GM19395 (cell line): Measurements from ENCODE around the gene MYO9A.
"Not testable (repeated sequence)": the region's sequence is repeated elsewhere in the genome, so short reads cannot be mapped to it uniquely, and the experiment has no call there.

Experiments used
- ATAC-seq: cut with Tn5 transposase; IDR thresholded peaks from one replicate; pipeline ENCODE4 v1.9.1; 2021; ENCODE audit warnings: mild to moderate bottlenecking, moderate library complexity; ENCODE audit not compliant: unreplicated experiment

The MYO9A gene

DNA sequence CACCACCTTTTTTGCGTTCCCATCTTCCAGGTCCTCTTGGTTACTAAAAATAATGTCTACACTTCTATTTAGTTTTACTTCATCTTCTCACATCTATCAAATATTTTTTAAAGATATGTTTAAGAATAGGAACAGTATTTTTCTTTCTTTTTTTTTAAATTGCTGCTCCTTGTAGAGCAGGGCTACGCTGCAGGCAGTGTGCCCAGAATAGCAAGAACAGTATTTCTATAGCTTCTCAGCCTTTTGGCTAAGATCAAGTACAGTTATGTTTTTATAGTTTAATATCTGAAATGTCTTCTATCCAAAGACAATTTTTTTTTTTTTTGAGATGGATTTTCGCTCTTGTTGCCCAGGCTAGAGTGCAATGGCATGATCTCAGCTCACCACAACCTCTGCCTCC, 73.0 kb downstream of the MYO9A start:
- no peak for ATAC-seq

GRCh38 chr15:72042865-72043264, 75.1 kb downstream of the MYO9A start:
- no peak for ATAC-seq

DNA sequence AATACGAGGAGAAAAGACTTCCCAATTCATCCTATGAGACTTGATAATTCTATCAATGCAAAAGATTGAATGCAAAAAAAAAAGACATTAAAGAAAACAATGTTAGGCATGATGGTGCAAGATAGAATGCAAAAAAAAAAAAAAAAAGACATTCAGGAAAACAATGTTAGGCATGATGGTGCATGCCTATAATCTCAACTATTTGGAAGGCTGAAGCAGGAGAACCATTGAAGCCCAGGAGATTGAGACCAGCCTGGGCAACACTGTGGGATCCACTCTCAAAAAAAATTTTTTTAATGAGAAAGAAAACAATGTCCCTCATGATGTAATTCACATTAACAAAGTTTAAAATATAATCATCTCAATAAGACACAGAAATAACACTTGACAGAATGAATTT, 75.9 kb downstream of the MYO9A start:
- ATAC-seq: no peak

DNA sequence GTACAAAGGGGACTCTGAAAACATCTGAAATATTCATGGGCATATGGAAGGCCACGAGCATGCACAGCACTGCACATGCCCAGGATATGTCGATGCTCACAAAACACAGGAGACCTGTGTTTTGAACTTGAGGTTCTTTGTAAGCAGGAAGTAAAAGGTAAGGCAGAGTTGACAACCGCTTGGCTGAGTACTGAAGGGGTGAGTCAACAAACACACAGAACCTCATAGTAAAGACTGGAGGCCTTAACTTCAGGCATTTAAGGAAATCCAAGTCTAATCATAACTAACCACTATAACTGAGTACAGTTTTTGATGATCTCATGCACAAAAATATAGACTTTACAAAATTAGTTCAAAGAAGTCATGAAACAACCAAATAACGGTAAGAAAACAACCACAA, 80.6 kb downstream of the MYO9A start:
- ATAC-seq: no peak

GRCh38 chr15:72034859-72035650, 82.9 kb downstream of the MYO9A start:
- no peak for ATAC-seq

GRCh38 chr15:72034351-72034750, 83.6 kb downstream of the MYO9A start:
- ATAC-seq: no peak

DNA sequence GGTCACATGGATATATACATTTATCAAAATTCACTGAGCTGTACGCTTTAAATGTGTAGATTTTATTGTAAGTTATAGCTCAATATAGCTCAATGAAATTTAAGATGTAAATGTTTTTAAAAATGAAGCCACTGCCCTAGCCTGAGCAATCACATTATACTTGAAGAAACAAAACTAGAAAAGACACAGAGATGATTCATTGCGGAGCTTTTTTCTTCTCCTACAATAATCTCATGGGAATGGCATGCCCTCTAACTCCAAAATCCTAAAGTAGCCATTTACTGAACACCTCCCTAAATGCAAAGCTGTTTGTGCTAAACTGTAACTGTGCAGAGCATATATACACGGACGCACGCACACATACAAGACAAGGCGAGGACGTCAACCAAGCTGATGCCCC, 84.2 kb downstream of the MYO9A start:
- no peak for ATAC-seq

- no peak for ATAC-seq
Measured at GRCh38 chr15:72033285-72033684, 84.7 kb downstream of the MYO9A start.

GRCh38 chr15:72021604-72022003, 96.3 kb downstream of the MYO9A start:
- ATAC-seq: no peak

GRCh38 chr15:72020799-72021198, 97.2 kb downstream of the MYO9A start:
- no peak for ATAC-seq

DNA sequence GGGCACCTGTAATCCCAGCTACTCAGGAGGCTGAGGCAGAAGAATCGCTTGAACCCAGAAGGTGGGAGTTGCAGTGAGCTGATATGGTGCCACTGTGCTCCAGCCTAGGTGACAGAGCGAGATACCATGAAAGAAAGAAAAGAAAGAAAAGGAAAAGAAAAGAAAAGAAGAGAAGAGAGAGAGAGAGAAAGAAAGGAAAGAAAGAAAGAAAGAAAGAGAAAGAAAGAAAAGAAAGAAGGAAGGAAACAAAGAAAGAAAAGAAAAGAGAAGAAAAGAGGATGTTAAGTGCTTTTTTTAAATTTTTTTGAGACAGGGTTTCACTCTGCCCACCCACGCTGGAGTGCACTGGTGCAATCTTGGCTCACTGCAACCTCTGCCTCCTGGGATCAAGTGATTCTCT, 103.4 kb downstream of the MYO9A start:
- ATAC-seq: not testable (repeated sequence)

DNA sequence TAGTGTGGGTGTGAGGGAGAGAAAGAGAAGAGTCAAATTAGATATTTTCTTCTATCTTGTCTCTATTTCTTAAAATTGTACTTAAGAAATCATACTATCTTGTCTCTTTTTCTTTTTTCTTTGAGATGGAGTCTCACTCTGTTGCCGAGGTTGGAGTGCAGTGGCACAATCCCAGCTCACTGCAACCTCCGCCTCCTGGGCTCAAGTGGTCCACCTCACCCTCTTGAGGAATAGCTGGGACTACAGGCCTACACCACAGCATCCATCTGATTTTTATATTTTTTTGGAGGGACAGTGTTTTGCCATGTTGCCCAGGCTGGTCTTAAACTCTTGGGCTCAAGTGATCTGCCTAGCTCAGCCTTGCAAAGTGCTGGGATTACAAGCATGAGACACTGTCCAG, 104.2 kb downstream of the MYO9A start:
- ATAC-seq: no peak

DNA sequence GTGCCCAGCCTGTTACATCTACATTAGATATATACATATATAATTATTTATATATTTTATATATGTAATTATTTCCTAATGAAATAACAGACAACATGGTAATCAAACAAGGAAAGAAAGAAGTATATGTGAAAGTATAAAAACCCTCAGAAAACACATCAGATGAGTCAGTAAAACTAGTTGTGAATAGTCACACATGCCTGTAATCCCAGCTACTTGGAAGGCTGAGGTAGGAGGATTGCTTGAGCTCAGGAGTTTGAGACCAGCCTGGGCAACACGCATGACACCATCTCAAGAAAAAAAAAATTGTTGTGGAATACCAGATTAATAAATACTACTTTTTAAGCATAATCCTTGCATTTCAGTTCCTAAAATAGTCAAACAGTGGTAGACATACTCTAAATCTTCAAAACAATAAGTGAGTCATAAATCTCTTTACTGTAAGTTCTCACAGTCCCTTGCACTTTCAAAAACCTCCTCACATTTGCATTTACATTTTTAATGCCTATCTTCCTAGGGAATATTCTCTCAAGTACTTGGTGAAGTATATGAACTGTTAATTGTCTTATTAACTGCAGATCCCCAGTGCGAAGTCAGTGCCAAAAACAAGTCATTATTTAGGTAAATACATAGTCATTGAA, 106.5 kb downstream of the MYO9A start:
- no peak for ATAC-seq

DNA sequence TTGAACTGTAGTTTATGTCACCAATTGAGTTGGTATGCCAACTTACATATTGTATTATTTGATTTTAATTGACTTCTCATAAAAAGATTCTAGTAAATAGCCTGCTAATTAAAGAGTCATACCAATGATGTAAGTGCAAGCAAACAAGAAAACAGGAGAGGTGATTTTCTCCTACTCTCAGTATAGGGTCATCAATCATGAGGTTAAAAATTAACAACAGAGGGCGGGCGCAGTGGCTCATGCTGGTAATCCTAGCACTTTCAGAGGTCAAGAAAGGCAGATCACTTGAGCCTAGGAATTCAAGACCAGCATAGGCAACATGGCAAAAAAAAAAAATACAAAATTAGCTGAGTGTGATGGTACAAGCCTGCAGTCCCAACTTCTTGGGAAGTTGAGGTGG, 108.7 kb downstream of the MYO9A start:
- no peak for ATAC-seq

DNA sequence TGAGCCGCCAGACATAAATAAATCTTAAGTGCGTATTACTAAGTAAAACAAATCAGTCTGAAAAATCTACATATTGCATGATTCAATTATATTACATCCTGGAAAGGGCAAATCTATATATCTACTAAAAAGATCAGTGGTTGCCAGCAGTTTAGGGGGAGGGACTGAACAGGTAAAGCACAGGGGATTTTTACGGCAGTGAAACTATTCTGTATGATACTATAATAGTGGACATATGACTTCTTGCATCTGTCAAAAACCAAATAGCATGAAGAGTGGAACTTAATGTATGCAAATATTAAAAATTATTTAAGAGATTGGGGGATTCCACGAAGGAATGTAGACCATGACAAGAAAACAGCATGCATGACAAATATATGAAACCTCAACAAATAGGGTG, 111.6 kb downstream of the MYO9A start:
- no peak for ATAC-seq

GRCh38 chr15:72005483-72005882, 112.5 kb downstream of the MYO9A start:
- no peak for ATAC-seq

DNA sequence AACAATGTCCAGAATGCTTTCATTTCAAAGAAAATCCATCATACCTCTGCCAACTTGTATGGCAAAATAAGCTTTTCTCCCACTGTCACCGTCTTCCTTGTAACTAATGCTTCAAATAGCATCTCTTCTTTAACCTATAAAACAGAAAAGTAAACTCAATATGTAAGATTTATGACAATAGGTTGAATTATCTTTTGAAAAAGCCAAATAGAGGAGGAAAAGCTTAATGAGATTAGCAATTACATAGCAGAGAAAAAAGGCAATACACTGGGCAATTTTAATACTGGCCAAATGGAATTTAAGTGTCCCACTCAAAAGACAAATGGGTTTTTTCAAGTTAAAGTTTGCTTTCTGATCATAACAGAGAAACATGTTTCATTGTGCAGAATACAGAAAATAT, 118.1 kb downstream of the MYO9A start:
- ATAC-seq: no peak

GRCh38 chr15:71998717-71999116, 119.2 kb downstream of the MYO9A start:
- ATAC-seq: not testable (repeated sequence)

GRCh38 chr15:71997691-71998090, 120.3 kb downstream of the MYO9A start:
- no peak for ATAC-seq

DNA sequence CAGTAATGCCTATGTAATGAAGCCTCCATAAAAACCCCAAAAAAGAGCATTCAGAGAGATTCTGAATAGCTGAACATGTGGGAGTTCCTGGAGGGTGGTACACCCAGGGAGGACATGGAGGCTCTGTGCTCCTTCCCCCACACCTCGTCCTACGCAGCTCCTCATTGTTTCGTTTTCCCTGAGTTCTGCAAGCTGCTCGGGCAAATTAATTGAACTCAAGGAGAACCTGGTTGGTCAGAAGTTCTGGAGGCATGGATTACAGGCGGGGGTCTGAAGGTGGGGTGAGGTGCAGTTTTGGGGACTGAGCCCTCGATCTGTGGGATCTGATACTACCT, 142.2 kb downstream of the MYO9A start:
- no peak for ATAC-seq

GRCh38 chr15:71974211-71974610, 143.7 kb downstream of the MYO9A start:
- no peak for ATAC-seq

GRCh38 chr15:71973366-71973765, 144.6 kb downstream of the MYO9A start:
- ATAC-seq: no peak

- no peak for ATAC-seq
Measured at GRCh38 chr15:71971905-71972304, 146.0 kb downstream of the MYO9A start.
